NCI-H2107 treated with DMSO at 0.1 percent for 48 hours (cell line): ENCODE results near the gene RPS15A.
"Not testable (repeated sequence)": the region's sequence is repeated elsewhere in the genome, so short reads cannot be mapped to it uniquely, and the experiment has no call there.

Experiments
- DNase-seq: peaks from one replicate; lab custom pipeline; 2025; ENCODE audit not compliant: unreplicated experiment; lab: John Stamatoyannopoulos, UW

The RPS15A gene

DNA sequence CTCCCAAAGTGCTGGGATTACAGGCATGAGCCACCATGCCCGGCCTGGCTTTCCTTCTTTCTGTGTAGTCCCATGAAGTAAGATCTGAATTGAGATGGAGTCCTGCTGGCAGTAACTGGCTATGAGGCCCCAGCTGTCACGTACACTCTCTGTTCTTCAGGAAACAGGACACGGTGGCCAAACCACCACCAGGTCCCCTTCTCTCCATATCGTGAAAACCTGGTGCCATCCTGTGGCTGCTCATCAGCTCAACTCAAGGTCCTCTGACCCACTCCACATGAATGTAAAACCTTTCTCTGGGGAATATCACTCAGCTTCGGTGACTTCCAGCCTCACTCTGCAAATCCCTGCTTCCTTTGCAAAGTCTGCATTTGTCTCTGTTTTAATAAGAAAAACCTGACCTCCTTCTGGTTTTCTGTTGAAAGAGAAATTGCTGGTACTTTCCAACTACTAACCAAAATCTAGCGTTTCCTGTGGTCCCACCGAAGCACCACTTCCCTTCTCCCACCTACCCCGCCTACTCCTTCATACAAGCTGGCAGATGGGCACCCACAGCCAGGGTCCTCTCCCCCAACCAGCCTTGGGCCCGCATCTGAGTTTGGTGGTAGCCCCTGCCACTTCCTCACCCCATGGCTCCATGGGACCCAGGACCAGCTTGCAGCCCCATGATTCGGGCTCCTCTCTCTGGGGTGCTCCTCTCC is 32.0 kb downstream of the RPS15A start:
- not testable (repeated sequence) for DNase-seq

DNA sequence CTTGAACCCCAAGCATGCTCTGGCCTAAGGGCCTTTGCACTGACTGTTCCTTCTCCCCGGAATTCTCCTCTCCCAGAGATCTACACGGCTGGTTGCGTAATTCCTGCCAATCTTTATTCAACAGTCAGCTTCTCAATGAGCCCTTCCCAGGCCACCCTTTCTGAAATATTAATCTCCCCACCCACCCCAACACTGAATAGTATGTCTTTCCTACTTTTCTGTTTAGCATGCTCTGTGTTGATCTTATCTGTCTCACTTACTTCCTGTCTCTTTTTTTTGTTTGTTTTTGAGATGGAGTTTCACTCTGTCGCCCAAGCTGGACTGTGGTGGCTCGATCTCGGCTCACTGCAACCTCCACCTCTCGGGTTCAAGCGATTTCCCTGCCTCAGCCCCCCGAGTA is 33.5 kb downstream of the RPS15A start:
- DNase-seq = not testable (repeated sequence)

DNA sequence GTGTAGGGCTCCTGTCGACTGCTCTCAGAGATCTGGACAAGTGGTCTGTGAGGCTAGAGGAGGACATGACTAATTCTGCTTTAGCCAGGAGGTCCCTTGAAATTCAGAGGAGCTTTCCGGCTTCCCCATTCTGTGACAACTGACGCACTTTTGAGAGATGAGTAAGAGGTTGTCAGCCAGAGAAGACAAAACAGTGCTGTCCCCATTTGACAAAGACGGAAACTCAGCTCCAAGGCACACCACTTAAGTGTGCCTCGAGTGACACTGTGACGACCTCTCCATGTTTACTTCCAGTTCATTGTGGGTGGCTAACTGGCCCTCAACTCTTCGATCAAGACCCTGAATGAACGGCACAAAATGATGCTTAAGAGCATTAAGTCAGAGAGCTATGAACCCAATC is 47.3 kb downstream of the RPS15A start:
- not testable (repeated sequence) for DNase-seq

- DNase-seq = not testable (repeated sequence)
Measured at GRCh38 chr16:18740027-18740426, 50.1 kb downstream of the RPS15A start.

GRCh38 chr16:18738768-18739167 is 51.4 kb downstream of the RPS15A start:
- not testable (repeated sequence) for DNase-seq

DNA sequence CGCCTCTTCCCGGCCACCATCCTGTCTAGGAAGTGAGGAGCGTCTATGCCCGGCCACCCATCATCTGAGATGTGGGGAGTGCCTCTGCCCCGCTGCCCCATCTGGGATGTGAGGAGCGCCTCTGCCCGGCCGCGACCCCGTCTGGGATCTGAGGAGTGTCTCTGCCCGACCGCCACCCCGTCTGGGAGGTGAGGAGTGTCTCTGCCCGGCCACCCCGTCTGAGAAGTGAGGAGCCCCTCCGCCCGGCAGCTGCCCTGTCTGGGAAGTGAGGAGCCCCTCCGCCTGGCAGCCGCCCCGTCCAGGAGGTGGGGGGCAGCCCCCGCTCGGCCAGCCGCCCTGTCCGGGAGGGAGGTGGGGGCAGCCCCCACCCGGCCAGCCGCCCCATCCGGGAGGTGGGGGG is 55.9 kb downstream of the RPS15A start:
- not testable (repeated sequence) for DNase-seq
